Measurements from ENCODE around the gene C1QBP.
"Not testable (repeated sequence)": the region's sequence is repeated elsewhere in the genome, so short reads cannot be mapped to it uniquely, and the experiment has no call there.

C1QBP gene, protein sequence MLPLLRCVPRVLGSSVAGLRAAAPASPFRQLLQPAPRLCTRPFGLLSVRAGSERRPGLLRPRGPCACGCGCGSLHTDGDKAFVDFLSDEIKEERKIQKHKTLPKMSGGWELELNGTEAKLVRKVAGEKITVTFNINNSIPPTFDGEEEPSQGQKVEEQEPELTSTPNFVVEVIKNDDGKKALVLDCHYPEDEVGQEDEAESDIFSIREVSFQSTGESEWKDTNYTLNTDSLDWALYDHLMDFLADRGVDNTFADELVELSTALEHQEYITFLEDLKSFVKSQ

DNA sequence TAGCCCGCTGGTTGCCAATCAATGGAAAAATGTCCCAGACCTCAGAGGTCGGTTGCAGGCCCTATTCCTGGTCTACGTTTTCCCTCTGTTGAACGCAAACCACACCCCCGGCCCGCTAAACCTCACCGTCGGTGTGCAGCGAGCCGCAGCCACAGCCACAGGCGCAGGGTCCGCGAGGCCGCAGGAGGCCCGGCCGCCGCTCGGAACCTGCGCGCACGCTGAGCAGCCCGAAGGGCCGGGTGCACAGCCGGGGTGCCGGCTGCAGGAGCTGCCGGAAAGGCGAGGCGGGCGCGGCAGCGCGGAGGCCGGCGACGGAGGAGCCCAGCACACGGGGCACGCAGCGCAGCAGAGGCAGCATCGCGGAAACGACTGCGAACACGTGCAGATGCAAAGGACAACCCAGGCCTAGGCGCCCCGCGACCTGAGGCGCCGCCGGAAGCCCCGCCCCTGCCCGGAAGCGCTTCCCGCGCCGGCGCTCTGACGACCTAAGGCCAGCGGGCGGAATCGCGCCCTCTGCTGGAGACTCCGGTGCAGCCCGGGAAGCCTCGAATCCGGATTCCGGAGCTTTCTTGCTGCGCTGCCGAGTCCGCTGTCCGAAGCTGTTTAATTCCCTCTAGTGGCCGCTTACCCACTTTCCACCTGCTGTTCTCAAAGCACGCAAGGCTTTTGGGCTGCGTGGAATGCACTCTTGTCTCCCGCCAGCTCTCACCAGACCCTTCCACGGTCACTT lies at the start of gene C1QBP:
C1QBP (minus strand) TSS at position 440 of the 730 bp plus-strand sequence; CDS start at position 358, 82 bp downstream.
- peak; percentile 60 for DNase-seq

DNA sequence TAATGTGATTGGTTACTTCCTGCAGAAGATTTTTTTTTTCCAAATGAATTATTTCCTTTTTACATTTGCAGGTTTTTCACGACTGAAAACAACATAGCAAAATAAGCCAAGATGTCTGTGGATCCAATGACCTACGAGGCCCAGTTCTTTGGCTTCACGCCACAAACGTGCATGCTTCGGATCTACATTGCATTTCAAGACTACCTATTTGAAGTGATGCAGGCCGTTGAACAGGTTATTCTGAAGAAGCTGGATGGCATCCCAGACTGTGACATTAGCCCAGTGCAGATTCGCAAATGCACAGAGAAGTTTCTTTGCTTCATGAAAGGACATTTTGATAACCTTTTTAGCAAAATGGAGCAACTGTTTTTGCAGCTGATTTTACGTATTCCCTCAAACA lies 49.8 kb upstream of the C1QBP start:
- DNase-seq, result no peak

DNA sequence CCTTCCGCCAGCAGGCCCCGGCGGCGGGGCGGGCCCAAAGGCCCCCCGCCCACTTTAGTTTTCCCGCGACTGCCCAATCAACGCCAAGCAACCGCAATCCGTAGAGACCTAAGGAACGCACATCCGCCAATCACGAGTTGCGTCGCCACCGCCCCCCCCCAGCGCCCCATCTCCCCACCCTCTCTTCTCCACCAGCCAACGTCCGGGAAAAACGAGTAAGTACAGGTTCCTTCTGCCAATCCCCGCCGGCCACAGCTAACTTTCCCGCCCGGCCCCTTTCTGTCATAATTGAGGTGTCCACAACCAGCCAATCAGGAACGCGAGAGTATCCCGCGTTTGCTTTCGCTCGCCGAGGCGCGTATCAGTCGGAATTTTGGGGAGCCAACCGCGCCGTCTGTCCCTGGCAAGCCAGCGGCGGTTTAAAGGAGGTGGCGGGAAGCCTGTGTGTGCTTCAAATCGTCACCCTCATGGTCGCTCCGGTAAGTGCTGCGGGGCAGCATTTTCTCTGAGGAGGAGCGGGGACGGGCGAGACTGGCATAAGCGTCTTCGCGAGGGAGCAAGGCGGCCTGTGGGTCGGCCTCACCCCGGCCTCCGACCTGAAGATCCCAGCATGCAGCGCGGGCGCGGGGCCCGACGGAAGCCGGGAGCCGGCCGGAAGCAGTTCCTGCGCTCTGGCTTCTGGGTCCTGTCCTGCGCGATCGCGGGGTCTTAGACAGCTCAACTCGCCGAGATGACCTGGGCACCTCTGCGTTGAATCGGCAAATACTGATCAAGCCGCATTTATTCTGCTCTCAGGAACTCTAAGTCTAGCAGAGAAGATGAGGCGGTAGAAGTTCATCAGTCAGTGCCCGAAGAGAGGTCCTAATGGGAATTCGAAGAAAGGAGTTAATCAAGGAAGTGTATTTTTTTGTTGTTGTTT lies 47.5 kb upstream of the C1QBP start, which contains the start of gene MIS12:
MIS12 (plus strand) TSS at position 361 of the 919 bp plus-strand sequence. CDS start 2,297 bp downstream, outside the sequence.
- peak; percentile 93 for DNase-seq

DNA sequence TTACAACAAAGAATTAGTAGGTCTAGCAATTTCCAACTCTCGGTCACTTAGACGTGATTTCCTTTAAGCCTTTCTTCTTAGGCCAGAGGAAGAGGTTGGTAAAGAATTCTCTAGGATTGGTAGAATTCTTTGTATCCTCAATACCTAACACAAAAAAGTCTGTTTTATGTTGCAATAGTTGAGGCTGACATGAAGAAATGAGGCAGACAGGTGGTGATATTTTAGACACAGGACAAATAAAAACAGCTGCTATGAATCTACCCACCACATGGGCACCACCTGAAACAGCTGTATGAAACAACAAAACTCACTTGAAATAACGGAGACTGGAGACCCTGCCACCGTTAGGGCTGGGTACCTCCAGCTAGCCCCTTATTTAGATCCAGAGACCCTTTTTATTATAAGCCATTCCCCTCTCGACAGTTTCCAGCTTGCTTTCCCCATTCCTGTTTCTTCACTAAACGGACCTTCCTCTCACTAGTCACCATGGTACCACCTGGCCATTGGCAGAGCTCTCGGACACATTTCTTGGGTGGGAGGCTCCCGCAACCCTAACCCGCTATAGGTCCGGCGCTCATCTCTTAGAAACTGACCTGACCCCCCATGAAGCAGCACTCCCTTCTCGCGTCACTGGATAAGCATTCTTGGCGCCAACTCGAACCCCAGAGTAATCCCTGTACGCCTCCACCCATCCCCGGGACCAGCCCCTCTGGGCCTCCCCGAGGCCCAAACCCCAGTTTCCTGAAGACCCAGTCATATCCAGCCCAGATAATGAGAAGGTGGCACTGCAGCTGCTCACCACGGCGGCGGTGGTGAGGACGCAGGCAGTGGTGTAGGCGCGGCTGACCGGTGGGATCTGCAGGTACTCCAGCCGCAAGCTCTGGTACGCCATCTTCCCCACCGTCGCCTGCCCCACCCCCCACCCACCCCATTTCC lies 46.6 kb upstream of the C1QBP start, which contains the start of gene DERL2:
DERL2 (minus strand) TSS at position 909 of the 936 bp plus-strand sequence; CDS start at position 892, 17 bp downstream.
- no peak for DNase-seq

DNA sequence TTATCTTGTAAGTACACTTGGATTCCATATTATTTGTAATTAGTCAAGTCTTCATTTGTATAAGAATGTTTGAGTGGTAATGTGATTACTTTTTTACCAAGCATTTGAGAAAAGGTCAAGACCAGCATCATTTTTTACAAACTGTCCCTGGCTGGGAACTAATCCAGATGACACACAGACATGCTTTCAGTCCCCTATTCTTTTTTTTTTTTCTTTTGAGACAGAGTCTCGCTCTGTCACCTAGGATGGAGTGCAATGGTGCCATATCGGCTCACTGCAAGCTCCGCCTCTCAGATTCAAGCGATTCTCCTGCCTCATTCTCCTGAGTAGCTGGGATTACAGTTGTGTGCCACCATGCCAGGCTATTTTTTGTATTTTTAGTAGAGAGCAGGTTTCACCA lies 42.5 kb upstream of the C1QBP start:
- no peak for DNase-seq

DNA sequence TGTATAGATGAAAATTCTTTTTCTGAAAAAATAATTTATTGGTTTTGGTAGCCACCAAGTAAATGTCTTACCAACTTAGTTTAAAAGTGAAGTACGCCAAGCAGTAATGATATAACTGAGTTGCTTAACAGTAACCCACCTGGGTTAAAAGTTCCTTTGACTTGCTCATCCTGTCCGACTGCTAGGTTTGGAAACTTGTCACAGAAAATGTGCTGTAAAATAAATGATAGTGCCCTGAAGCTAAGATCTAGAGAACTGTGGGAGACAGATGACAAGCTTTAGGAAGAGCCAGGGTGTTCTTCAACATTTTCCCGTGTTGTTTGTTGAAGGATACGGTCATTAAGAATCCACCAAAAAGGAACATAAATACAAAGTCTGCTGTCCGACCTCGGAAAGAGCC lies 42.0 kb upstream of the C1QBP start:
- DNase-seq, result no peak

DNA sequence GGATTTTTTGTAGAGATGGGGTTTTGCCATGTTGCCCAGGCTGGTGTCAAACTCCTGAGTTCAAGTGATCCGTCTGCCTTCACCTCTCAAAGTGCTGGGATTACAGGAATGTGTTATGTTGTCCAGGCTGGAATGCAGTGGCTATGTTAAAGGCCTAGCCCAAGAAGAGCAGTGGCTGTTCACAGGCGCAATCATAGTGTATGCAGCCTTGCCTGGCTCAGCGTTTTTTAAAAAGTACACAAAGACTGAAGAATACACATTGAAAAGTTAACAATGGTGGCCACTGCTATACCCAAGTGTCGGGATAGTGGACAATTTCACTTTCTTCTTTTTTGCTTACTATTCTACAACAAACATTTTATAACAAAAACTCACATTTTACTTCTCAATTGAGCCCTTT lies 40.0 kb upstream of the C1QBP start:
- DNase-seq, result no peak

DNA sequence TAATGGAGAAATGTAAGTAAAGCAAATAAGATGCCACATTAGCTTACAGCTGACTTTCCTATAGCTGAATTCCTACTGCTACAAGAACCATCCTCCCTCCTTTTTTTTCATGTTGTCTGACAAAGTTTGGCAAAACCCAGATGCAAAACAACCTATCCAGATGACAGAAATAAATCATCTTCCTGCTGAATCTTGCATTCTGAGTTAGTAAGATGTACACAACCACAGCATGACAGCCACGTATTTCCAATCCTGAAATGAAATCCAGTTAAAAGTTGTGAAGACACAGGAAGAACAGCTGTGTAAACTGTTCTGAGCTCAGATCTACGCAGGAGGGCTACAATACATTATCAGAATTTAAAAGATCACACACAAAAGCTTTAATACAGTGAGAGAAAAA lies 35.0 kb upstream of the C1QBP start:
- no peak for DNase-seq

DNA sequence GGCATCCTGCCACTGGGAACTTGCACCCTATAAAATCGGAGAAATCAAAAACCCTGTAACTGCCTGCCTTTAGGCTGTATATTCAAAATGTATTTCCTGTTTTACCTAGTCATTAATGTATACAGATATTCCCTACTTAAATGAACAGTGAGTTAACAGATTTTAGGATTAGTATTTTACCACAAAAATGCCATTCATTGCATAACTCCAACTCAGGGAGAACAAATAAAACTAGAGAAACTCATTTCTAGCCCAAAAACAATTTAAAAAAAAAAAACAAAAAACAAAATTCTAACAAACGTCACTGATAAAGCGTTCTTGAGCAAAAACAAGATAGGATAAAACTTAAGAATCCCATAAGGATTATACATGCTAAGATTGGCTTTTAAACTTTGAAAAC lies 33.6 kb upstream of the C1QBP start:
- no peak for DNase-seq

DNA sequence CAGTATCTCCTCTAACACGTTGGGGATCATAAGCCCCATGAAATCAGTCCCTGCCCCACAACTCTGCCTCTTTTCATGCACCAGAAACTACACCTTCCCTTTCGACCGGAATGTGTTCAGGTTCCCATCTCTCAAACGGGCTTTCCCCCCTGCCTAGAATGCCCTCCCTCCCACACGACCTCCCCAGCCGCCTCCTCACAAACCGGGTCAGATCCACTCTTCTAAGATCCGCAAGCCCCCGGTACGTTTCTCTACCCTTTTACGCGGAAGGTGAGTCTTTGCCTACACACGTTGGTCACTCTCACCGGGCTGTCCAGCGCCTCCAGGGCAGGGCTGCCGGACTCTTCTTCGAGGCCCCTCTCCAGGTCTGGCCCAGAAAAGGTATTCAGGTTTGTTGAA lies 29.1 kb upstream of the C1QBP start:
- DNase-seq, result no peak

DNA sequence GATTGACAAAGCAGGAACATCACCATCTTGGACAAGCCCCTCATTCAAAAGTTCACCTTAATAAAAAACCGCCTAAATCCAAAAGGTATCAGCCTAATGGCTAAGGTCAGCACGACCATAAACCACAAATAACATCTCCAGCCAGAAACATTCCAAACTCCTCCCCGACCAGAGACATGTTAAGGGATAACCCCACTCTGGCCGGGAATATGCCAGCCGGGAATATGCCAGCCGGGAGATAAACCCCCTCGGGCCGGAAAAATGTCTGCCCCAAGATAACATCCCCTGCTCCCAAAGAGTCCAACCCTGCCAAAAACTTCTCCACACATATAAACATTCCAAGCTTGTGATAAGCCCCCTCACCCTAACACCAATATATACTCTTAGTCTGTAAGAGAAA lies 28.5 kb upstream of the C1QBP start:
- DNase-seq, result no peak

DNA sequence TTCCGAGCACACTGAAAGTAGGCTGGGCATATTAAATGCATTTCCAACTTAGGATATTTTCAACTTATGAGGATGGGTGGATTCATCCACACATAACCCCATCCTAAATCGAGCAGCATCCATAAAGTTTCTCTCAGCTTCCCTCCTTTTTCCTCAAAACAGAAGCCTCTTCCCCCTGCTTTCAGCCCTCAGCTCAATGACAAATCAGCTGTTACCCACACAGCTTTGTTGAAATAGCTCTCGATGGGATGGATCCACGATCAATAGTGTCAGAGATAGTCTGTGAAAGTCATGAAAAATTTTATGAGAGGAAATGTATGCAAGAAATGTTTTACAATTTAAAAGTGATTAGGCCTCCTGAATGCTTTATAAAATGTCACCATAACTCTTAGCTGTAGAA lies 27.3 kb upstream of the C1QBP start:
- no peak for DNase-seq

DNA sequence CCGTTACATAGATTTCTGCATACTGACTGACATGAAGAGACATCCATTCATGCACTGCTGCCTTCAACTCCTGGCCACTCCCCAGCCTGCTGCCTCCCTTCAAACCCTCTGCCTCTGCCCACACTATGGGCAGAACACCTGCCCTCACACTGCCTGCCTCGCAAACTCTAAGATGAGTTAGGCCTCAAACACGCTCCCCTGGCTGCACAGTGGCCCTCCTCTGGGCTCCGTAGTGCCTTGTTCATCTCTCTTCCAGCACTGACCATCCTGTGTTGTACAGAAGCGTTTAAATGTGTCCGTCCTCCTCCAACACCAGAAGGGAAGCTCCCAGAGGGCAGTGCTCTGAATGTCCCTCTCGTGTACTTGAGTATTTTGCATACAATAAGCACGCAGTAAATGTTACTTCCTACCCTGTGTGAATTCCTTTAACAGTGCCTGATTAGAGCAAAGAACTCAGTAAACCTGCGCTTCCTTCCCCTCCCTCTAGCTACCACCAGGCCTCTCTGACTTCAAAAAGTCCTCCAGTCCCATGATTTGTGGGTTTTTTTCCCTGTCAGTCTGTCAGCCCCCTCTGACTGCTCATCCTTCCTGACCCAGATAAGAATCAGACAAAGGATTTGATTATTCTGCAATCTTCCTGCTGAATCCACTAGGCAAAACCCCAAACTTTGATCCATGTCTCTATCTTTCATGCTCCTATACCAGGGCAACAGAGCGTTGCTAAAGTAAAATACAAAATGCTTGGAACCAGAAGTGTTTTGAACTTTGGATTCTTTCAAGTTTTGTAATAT lies 26.0 kb upstream of the C1QBP start:
- DNase-seq, result no peak

DNA sequence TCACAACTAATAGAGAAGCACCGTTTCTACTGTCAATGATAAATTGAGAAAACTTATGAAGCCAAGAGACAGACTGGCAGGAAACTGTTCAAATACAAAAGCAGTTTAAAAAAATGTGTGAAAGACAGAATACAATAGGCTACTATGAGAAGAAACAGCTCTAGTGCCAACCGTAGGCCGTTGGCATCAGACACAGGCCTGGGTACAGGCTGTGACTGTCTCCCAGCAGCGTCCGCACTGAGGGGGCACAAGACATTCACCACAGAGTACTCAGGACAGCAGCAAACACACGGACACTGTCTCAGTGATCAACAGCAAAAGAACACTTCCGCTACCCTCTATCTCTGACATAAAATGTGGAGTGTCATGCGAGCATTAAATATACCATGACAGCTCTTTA lies 7.8 kb upstream of the C1QBP start:
- no peak for DNase-seq

DNA sequence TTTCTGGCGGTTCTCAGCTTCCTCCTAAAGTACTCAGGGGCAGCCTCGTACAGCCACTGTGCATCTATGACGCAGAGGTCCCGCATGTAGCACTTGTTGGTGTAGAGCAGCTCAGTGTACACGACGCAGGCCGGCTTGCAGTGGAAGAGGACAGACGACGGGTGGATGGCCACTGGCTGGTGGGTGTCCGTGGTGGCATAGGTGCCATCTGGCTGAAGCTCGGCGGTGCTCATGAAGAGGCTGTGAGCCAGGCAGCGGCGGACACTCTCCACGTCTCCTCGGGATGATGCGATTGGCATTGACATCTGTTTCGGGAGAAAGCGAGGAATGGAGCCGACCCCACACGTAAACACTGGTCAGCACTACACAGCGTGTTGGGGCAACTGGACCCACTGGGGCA lies 5.3 kb upstream of the C1QBP start:
- DNase-seq, result no peak

DNA sequence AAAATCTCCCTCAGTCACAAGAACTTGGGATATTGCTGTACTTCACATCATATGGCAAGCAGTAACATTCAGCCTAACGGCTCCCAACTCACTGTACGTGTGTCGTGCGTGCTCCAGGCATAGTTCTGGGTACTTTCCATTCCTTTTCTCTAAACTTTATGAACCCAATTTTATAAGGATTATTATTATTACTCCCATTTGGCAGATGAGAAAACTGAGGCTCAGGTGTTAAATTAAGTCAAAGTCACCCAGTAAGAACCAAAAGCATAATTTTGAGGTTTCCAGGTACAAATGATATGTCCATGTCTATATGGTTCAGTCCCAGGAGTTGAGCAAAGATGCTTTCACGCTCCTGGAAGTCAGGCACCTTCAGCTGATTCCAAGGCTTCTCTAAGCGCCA lies 4.8 kb upstream of the C1QBP start:
- DNase-seq, result no peak

DNA sequence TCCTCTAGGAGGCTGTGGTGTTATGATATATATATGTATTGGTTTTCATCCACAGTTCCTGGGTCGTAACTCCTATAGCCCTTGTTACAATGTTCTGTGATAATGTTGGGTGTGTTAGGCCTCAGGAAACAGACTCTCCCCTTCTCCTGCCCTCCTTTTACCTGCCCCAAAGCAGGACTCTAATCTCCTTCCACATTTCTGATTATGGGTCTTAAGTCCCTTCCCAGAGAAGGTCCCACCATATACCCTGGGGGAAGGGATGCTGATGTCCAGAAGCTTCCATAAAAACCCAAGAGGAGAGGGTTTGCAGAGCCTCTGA lies 450 bp upstream of the C1QBP start:
- no peak for DNase-seq

DNA sequence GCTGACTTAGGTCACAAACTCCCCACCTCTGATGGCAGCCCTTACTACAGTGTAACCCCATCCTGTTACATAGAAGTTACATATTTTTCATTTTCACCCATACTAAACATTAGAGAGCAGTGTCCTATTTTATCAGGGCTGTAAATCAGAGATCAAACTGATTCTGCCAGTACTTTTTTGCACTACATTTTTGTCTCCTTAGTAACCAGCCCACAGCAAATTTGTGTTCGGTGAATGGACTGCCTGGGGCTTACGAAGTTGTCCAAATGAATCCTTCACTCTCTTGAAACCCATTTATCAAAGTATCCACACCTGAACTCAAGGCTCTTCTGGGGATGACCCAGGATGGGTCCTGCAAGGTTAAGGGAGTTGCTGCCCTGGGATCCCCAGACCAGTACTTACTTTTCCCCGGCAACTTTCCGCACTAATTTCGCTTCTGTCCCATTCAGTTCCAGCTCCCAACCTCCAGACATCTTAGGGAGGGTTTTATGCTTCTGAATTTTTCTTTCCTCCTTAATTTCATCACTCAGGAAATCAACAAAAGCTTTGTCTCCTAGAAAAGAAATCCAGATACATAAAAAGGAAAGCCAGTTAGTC lies 1.1 kb downstream of the C1QBP start:
- no peak for DNase-seq

DNA sequence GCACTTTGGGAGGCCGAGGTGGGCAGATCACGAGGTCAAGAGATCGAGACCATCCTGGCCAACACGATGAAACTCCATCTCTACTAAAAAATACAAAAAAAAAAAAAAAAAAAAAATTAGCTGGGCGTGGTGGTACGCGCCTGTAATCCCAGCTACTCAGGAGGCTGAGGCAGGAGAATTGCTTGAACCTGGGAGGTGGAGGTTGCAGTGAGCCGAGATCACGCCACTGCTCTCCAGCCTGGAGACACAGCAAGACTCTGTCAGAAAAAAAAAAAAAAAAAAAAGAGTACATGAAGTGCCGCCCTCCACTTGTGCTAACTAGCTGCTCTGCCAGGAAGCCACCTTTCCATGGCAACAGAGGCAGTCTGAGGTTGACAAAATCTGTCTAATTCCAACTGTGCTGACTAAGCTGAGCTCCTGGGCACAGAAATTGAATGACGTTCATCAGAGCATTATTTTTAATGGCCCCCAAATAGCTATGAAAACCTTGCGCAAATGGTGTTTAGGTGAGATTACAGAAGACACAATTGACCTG lies 3.1 kb downstream of the C1QBP start:
- DNase-seq, result not testable (repeated sequence)

DNA sequence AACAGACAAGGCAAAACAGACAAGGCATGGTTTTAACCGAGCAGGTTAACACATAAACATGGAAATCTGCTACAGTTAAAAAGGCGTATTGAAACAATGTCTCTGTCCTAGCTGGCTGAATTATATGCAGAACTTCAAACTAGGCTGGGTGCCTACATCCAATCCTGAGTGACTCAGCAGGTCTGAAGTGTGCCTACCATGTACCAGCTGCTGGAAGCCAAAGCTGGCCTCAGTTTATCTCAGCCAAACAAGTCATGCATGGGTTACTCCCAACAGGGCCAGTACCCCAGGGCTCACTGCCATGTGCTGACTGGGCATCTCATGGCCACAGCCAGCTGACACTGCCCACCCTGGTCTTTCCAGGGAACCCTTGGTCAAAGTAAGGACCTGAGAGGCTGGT lies 4.0 kb downstream of the C1QBP start:
- no peak for DNase-seq
